OCI-LY3 (cell line): Measurements from ENCODE around the gene RBM23.

ENCODE experiments used
- H2AFZ ChIP-seq: fragments of 200-600, 300-600 bp; shearing (Covaris generic); 2 replicates; pipeline ENCODE4 v1.6.0; 2014; ENCODE audit warnings: antibody characterized with exemption, low read depth, low read length
- H3K27ac ChIP-seq: fragments of 200-600, 300-600 bp; sonication (generic); 2 replicates; pipeline ENCODE4 v1.5.1; 2014; ENCODE audit warnings: mild to moderate bottlenecking, low read length, moderate library complexity, mixed read lengths
- H3K27me3 ChIP-seq: fragments of 200-600, 300-600 bp; sonication (generic); 2 replicates; pipeline ENCODE4 v1.6.1; 2014; ENCODE audit warnings: low read depth, low read length, mixed read lengths
- H3K36me3 ChIP-seq: fragments of 200-600, 300-600 bp; sonication (generic); replicated peaks from 2 replicates; pipeline ENCODE3; 2014; ENCODE audit warnings: low read depth, low read length, mixed read lengths
- H3K4me1 ChIP-seq: fragments of 300-600, 200-600 bp; sonication (generic); 2 replicates; pipeline ENCODE4 v1.6.1; 2014; ENCODE audit warnings: low read length, mixed read lengths
- H3K4me2 ChIP-seq: fragments of 200-600, 300-600 bp; sonication (generic); 2 replicates; pipeline ENCODE4 v1.6.1; 2014; ENCODE audit warnings: low read length, mixed read lengths
- H3K4me3 ChIP-seq: fragments of 300-600, 200-600 bp; sonication (generic); 2 replicates; pipeline ENCODE4 v1.5.1; 2014; ENCODE audit warnings: antibody characterized with exemption, mild to moderate bottlenecking, low read length, moderate library complexity
- H3K79me2 ChIP-seq: fragments of 300-600, 200-600 bp; shearing (Covaris generic); 2 replicates; pipeline ENCODE4 v1.6.1; 2014; ENCODE audit warnings: mild to moderate bottlenecking, low read length, mixed read lengths
- H3K9ac ChIP-seq: fragments of 300-600, 200-600 bp; shearing (Covaris generic); 2 replicates; pipeline ENCODE4 v1.6.0; 2014; ENCODE audit warnings: mild to moderate bottlenecking, low read length, moderate library complexity
- H3K9me3 ChIP-seq: fragments of 200-600, 300-600 bp; shearing (Covaris generic); 2 replicates; pipeline ENCODE4 v1.6.1; 2014; ENCODE audit warnings: low read length, mixed read lengths; ENCODE audit not compliant: insufficient read depth
- H4K20me1 ChIP-seq: fragments of 200-600, 300-600 bp; sonication (generic); 2 replicates; pipeline ENCODE4 v1.6.1; 2016; ENCODE audit warnings: low read length, mixed read lengths; ENCODE audit not compliant: insufficient read depth
- CTCF ChIP-seq: fragments of 200-600, 300-600 bp; sonication (generic); IDR thresholded peaks from 2 replicates; pipeline ENCODE4 v1.5.1; 2014; ENCODE audit warnings: antibody characterized with exemption, low read length, low read depth
- EZH2phosphoT487 ChIP-seq: fragments of 200-600 bp; shearing (Covaris generic); IDR thresholded peaks from 2 replicates; pipeline ENCODE4 v1.6.1; 2018; ENCODE audit warnings: antibody characterized with exemption, mixed run types, low read depth

Gene RBM23

GRCh38 chr14:22907429-22907828, 11.5 kb downstream of the RBM23 start:
- no peak overlapping the region for H3K4me2 ChIP-seq
- H3K4me3 ChIP-seq = no peak overlapping the region
- no peaks in the 10 kb centered on the region for H3K27me3 ChIP-seq
- no peak for TF ChIP-seq CTCF
- no peak for TF ChIP-seq EZH2phosphoT487
- no peak overlapping the region for H2AFZ ChIP-seq
- peaks cover 53% of the 10 kb centered on the region for H3K36me3 ChIP-seq
- H3K9me3 ChIP-seq = no peaks in the 10 kb centered on the region
- no peak overlapping the region for H3K9ac ChIP-seq
- H3K79me2 ChIP-seq = peaks cover 23% of the 10 kb centered on the region
- no peak overlapping the region for H3K27ac ChIP-seq
- no peaks in the 10 kb centered on the region for H3K4me1 ChIP-seq
- 0 out of 2 replicates have a peak, but pooled peaks cover 2% of the 10 kb centered on the region for H4K20me1 ChIP-seq

- no peak for TF ChIP-seq EZH2phosphoT487
- no peak for TF ChIP-seq CTCF
- peaks cover 57% of the 10 kb centered on the region for H3K36me3 ChIP-seq
These were observed 12.9 kb downstream of the RBM23 start for GRCh38 chr14:22906073-22906472.

GRCh38 chr14:22905627-22906026, 13.3 kb downstream of the RBM23 start:
- Histone ChIP-seq H3K27me3 (no peaks in the 10 kb centered on the region), H3K27ac (no peak overlapping the region), H4K20me1 (no peaks in the 10 kb centered on the region), H3K36me3 (peaks cover 61% of the 10 kb centered on the region), H3K9ac (no peak overlapping the region), H3K79me2 (peaks cover 6% of the 10 kb centered on the region), H3K4me3 (no peak overlapping the region), H3K9me3 (no peaks in the 10 kb centered on the region), H3K4me2 (no peak overlapping the region), H2AFZ (no peak overlapping the region), H3K4me1 (no peaks in the 10 kb centered on the region)
- TF ChIP-seq EZH2phosphoT487 (no peak), CTCF (no peak)

More at GRCh38 chr14:22906073-22906472, 12.9 kb downstream of the RBM23 start:
- Histone ChIP-seq H3K27ac (no peak overlapping the region), H3K4me3 (no peak overlapping the region), H3K79me2 (peaks cover 10% of the 10 kb centered on the region), H3K9me3 (no peaks in the 10 kb centered on the region), H3K4me2 (no peak overlapping the region), H2AFZ (no peak overlapping the region), H3K4me1 (no peaks in the 10 kb centered on the region), H3K9ac (no peak overlapping the region), H3K27me3 (no peaks in the 10 kb centered on the region), H4K20me1 (0 out of 2 replicates have a peak, but pooled peaks cover 1% of the 10 kb centered on the region)

- no peaks in the 10 kb centered on the region for H3K4me1 ChIP-seq
- TF ChIP-seq EZH2phosphoT487 (no peak), CTCF (no peak)
- H2AFZ ChIP-seq = no peak overlapping the region
- no peaks in the 10 kb centered on the region for H4K20me1 ChIP-seq
- H3K4me3 ChIP-seq = no peak overlapping the region
- H3K79me2 ChIP-seq = no peaks in the 10 kb centered on the region; the same call in 1 of the 2 replicates
- no peak overlapping the region for H3K27ac ChIP-seq
- no peaks in the 10 kb centered on the region for H3K9me3 ChIP-seq
- no peak overlapping the region for H3K9ac ChIP-seq
- no peak overlapping the region for H3K4me2 ChIP-seq
- peaks cover 64% of the 10 kb centered on the region for H3K36me3 ChIP-seq
- H3K27me3 ChIP-seq = no peaks in the 10 kb centered on the region
These were observed 15.2 kb downstream of the RBM23 start for GRCh38 chr14:22903742-22904087.
